Muscle of leg (tissue), 11 donors: ENCODE data around the gene LHFPL3. TPM values are rescaled to one million over a fixed set of nuclear protein-coding genes. Genes with fewer than 3 reads are reported as not detected.

ENCODE experiments used
- DNase-seq: peaks from one replicate; pipeline ENCODE4 v3.0.0; 2013
- H3K27ac ChIP-seq: one replicate; pipeline ENCODE4 v1.5.1; 2013; ENCODE audit warnings: mild to moderate bottlenecking, low read length, control low read depth
- H3K27me3 ChIP-seq: one replicate; pipeline ENCODE4 v1.6.1; 2013; ENCODE audit warnings: low read length; ENCODE audit not compliant: control insufficient read depth, insufficient read depth
- H3K36me3 ChIP-seq: one replicate; pipeline ENCODE4 v1.6.1; 2013; ENCODE audit warnings: low read length; ENCODE audit not compliant: control insufficient read depth, insufficient read depth
- H3K4me1 ChIP-seq: one replicate; pipeline ENCODE4 v1.6.1; 2013; ENCODE audit warnings: low read length; ENCODE audit not compliant: control insufficient read depth, insufficient read depth
- H3K4me3 ChIP-seq: one replicate; pipeline ENCODE4 v1.5.1; 2013; ENCODE audit warnings: low read length, control low read depth
- H3K9me3 ChIP-seq: replicated peaks from 2 replicates; pipeline ENCODE4 v1.6.1; 2013; ENCODE audit warnings: low read depth, low read length; ENCODE audit not compliant: control insufficient read depth
- WGBS: methylation state at CpG from one replicate; pipeline ENCODE4 v1.1.5; 2013; ENCODE audit warnings: missing lambda C conversion rate; ENCODE audit not compliant: insufficient coverage; 5-methylcytosine and 5-hydroxymethylcytosine counted together
- polyA plus RNA-seq, 8 donors: library from polyadenylated mRNA; unstranded; fragments of 120-200 nt; gene quantifications; one replicate each; pipeline versions ENCODE4 v1.2.1 to v1.2.3, GENCODE V29; 2013; ENCODE audit warnings: inconsistent platforms in 1 of 8, low replicate concordance in 1 of 8; ENCODE audit not compliant: insufficient read length in 8 of 8, insufficient read depth in 1 of 8
- total RNA-seq: library from RNA; stranded (reverse); fragments of 120-200 nt; gene quantifications from one replicate; pipeline ENCODE4 v1.2.4, GENCODE V29; 2013

The LHFPL3 gene
- total and polyA plus RNA-seq, 9 donors: 0.06 to 0.47 (median 0.17) TPM; not detected in 6

- Histone ChIP-seq H3K4me3 (no peak overlapping the region), H3K9me3 (no peaks in the 10 kb centered on the region), H3K27me3 (no peaks in the 10 kb centered on the region), H3K4me1 (no peaks in the 10 kb centered on the region), H3K27ac (no peak overlapping the region), H3K36me3 (no peaks in the 10 kb centered on the region)
- WGBS: no CpG with 5 or more reads among the region's 3 CpGs
- DNase-seq: no peak
These were observed 327.2 kb downstream of the LHFPL3 start for GRCh38 chr7:104655592-104655991.

GRCh38 chr7:104656467-104656866 is 328.1 kb downstream of the LHFPL3 start:
- H3K4me1 ChIP-seq: no peaks in the 10 kb centered on the region
- no peak overlapping the region for H3K27ac ChIP-seq
- no peaks in the 10 kb centered on the region for H3K9me3 ChIP-seq
- H3K36me3 ChIP-seq: no peaks in the 10 kb centered on the region
- H3K27me3 ChIP-seq: no peaks in the 10 kb centered on the region
- no peak for DNase-seq
- H3K4me3 ChIP-seq: no peak overlapping the region
- WGBS: no CpG with 5 or more reads among the region's 1 CpG

- no peak overlapping the region for H3K4me3 ChIP-seq
- WGBS: no CpG with 5 or more reads among the region's 1 CpG
These were observed 328.7 kb downstream of the LHFPL3 start for GRCh38 chr7:104657134-104657533.

DNA sequence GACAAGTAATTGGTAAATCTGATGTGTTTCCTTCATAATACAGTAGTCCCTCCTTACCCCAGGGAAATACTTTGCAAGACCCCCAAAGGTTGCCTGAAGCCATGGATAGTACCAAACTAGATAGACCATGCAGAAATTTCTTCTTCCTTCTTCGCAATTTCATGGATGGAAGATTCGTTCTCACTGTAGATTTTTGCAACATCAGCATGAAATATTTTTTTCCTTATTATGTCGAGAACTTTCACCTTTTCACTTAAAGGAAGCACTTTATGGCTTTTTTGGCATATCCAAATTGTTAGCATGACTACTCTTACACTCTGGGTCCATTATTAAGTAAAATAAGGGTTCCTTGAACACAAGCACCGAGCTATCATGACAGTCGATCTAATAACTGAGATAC is 333.2 kb downstream of the LHFPL3 start:
- no peak for DNase-seq
- no peaks in the 10 kb centered on the region for H3K9me3 ChIP-seq
- H3K36me3 ChIP-seq: no peaks in the 10 kb centered on the region
- no peaks in the 10 kb centered on the region for H3K4me1 ChIP-seq
- H3K27me3 ChIP-seq: no peaks in the 10 kb centered on the region
- H3K4me3 ChIP-seq: no peak overlapping the region
- H3K27ac ChIP-seq: no peak overlapping the region
- no CpG with 5 or more reads among the region's 5 CpGs for WGBS

More at GRCh38 chr7:104657134-104657533, 328.7 kb downstream of the LHFPL3 start:
- Histone ChIP-seq H3K4me1 (no peaks in the 10 kb centered on the region), H3K27ac (no peak overlapping the region), H3K36me3 (no peaks in the 10 kb centered on the region), H3K27me3 (no peaks in the 10 kb centered on the region), H3K9me3 (no peaks in the 10 kb centered on the region)
- no peak for DNase-seq

- no peak overlapping the region for H3K27ac ChIP-seq
- no peak for DNase-seq
- H3K4me1 ChIP-seq: no peaks in the 10 kb centered on the region
- H3K9me3 ChIP-seq: no peaks in the 10 kb centered on the region
- H3K36me3 ChIP-seq: no peaks in the 10 kb centered on the region
- H3K27me3 ChIP-seq: no peaks in the 10 kb centered on the region
- H3K4me3 ChIP-seq: no peak overlapping the region
- WGBS: no CpG with 5 or more reads among the region's 1 CpG
These were observed 336.2 kb downstream of the LHFPL3 start for GRCh38 chr7:104664648-104665047.

- no peaks in the 10 kb centered on the region for H3K36me3 ChIP-seq
- DNase-seq: no peak
- 83% methylated on average over 2 of the region's 5 CpGs for WGBS
- no peak overlapping the region for H3K4me3 ChIP-seq
- peaks cover 3% of the 10 kb centered on the region for H3K27me3 ChIP-seq
- no peaks in the 10 kb centered on the region for H3K9me3 ChIP-seq
- no peak overlapping the region for H3K27ac ChIP-seq
- H3K4me1 ChIP-seq: no peaks in the 10 kb centered on the region
These were observed 349.2 kb downstream of the LHFPL3 start for GRCh38 chr7:104677587-104677986.

DNA sequence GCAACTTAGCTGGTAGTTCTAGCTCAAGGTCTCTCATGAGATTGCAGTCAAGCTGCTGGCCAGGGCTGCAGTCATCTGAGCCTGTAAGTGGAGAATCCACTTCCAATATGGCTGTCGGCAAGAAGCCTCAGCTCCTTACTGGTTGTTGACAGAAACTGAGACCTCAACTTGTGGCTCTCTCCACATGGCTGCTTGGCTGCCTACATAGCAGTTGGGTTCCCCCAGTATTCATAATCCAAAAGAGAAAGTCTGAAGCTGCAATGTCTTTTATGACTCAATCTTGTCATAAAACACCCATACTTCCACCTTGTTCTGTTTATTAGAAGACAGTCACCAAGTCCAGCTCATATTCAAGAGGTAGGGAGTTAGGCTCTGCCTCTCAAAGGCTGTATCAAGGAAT is 350.7 kb downstream of the LHFPL3 start:
- H3K27me3 ChIP-seq: peaks cover 3% of the 10 kb centered on the region
- no peak for DNase-seq
- H3K4me1 ChIP-seq: no peaks in the 10 kb centered on the region
- H3K27ac ChIP-seq: no peak overlapping the region
- 83% methylated on average over 1 of the region's 1 CpG for WGBS
- H3K4me3 ChIP-seq: no peak overlapping the region
- no peaks in the 10 kb centered on the region for H3K9me3 ChIP-seq
- H3K36me3 ChIP-seq: no peaks in the 10 kb centered on the region

DNA sequence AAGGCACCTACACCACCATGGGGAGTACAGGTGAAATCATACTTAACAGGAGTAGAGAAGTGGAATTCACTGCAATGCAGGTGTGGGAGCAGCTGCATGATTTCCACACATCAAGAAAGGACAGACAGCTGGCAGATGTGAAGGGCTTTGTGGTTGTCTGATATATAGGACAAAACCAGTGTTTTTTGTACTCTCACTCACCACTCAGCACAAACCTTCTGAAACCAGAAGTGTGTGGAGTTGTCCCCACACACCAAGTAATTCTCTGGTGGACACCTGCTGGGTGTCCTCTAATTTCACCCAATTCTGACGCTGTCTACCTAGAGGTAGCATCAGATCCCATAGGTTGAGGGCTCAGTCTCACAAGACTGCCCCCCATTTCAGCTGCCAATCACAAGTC is 357.9 kb downstream of the LHFPL3 start:
- Histone ChIP-seq H3K27ac (no peak overlapping the region), H3K36me3 (no peaks in the 10 kb centered on the region), H3K4me3 (no peak overlapping the region), H3K27me3 (no peaks in the 10 kb centered on the region), H3K4me1 (no peaks in the 10 kb centered on the region), H3K9me3 (no peaks in the 10 kb centered on the region)
- 100% methylated on average over 1 of the region's 1 CpG for WGBS
- no peak for DNase-seq

DNA sequence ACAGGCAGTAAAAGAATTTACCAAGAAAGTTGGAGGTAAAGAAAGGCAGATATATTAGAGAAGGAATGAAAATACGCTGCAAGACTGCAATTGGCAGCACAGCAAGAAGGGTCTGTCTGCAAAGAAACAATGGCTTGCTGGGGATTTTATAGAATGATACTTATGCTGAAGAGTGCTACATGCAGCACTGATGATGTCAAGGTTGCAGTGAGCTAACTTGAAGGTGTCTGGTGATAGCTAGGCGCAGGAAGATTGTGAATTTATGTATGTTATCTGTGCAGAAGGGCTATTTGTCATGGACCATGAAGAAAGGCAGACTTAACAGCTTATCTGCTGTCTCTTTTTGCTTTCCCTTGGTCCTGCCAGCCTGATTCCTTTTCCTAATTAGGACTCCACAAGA is 366.3 kb downstream of the LHFPL3 start:
- Histone ChIP-seq H3K27ac (no peak overlapping the region), H3K36me3 (no peaks in the 10 kb centered on the region), H3K9me3 (no peaks in the 10 kb centered on the region), H3K27me3 (no peaks in the 10 kb centered on the region), H3K4me1 (no peaks in the 10 kb centered on the region), H3K4me3 (no peak overlapping the region)
- WGBS: 63% methylated on average over 2 of the region's 2 CpGs
- no peak for DNase-seq

- no peak overlapping the region for H3K4me3 ChIP-seq
- no peaks in the 10 kb centered on the region for H3K27me3 ChIP-seq
- no peaks in the 10 kb centered on the region for H3K4me1 ChIP-seq
- no peak for DNase-seq
- no peaks in the 10 kb centered on the region for H3K36me3 ChIP-seq
- H3K9me3 ChIP-seq: no peaks in the 10 kb centered on the region
- H3K27ac ChIP-seq: no peak overlapping the region
These were observed 367.2 kb downstream of the LHFPL3 start for GRCh38 chr7:104695563-104695962.

DNA sequence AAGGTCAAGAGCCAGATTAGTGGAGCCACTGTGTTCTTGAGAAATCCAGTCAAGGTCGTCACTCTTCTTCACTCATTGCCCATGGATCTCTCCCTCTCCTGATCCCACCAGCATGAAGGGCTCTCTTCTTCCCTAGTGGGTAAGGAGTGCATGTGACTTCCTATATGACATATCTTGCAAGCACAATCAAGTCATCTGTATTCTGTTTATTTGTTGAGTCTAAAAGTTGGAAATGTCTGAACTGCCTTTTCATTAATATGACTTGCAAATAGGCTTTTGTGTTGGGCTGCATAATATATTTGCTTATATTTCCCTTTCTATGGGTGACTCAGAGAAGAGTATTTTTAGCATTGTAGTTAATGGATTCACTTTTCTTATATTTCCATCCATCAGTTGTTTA is 371.9 kb downstream of the LHFPL3 start:
- no CpG with 5 or more reads among the region's 1 CpG for WGBS
- H3K36me3 ChIP-seq: no peaks in the 10 kb centered on the region
- no peak for DNase-seq

More for the DNA sequence above, 371.9 kb downstream of the LHFPL3 start:
- Histone ChIP-seq H3K4me3 (no peak overlapping the region), H3K27me3 (no peaks in the 10 kb centered on the region), H3K27ac (no peak overlapping the region), H3K4me1 (no peaks in the 10 kb centered on the region), H3K9me3 (no peaks in the 10 kb centered on the region)
